Testis (tissue), 3 donors: Measurements from ENCODE around the gene NR6A1. TPM values are rescaled to one million over a fixed set of nuclear protein-coding genes. Genes with fewer than 3 reads are reported as not detected.

ENCODE experiments used
- DNase-seq: peaks from one replicate; pipeline ENCODE4 v3.0.0-alpha.2; 2019
- H3K27ac ChIP-seq, 2 donors: fragments of 200-600 bp; sonication (generic); one replicate each; pipeline ENCODE4 v1.5.1; 2019
- H3K27me3 ChIP-seq: fragments of 200-600 bp; sonication (generic); one replicate; pipeline ENCODE4 v1.5.1; 2019
- H3K36me3 ChIP-seq: fragments of 200-600 bp; sonication (generic); one replicate; pipeline ENCODE4 v1.5.1; 2017; ENCODE audit warnings: low read depth; ENCODE audit errors: missing control alignments
- H3K4me1 ChIP-seq: fragments of 200-600 bp; sonication (generic); one replicate; pipeline ENCODE4 v1.5.1; 2019
- H3K4me3 ChIP-seq, 2 donors: fragments of 200-600 bp; sonication (generic); one replicate each; pipeline ENCODE4 v1.5.1; 2017 to 2019
- H3K9me3 ChIP-seq: fragments of 200-600 bp; sonication (generic); one replicate; pipeline ENCODE4 v1.5.1; 2017
- CTCF ChIP-seq, 3 experiments: fragments of 450-650 bp in 2 of 3; fragments of 200-600 bp in 1 of 3; sonication (generic) in 1 of 3; IDR thresholded peaks; one replicate each; pipeline ENCODE4 v1.5.1; 2016 to 2019; ENCODE audit warnings: antibody characterized with exemption in 3 of 3, mild to moderate bottlenecking in 2 of 3, moderate library complexity in 1 of 3
- POLR2A ChIP-seq: fragments of 450-650 bp; IDR thresholded peaks from one replicate; pipeline ENCODE4 v1.6.1; 2017; ENCODE audit warnings: antibody characterized with exemption, mild to moderate bottlenecking, moderate library complexity
- WGBS, 2 donors: methylation state at CpG; one replicate each; pipeline ENCODE4 v1.1.5; 2018; 5-methylcytosine and 5-hydroxymethylcytosine counted together
- intact Hi-C: fragments of 100-400 bp; cut with DNase I; formaldehyde crosslinking; loops from one replicate; pipeline ENCODE4 v1.15.1; 2023; ENCODE audit warnings: low total_unique reads
- polyA plus RNA-seq: library from polyadenylated mRNA; stranded (reverse); fragments of 350-450 nt; fragmentation: Illumina TruSeq; extraction: RNeasy Lipid Tissue Mini Kit (QIAGEN cat#74804); gene quantifications from one replicate; pipeline ENCODE4 v1.2.3, GENCODE V29; 2014; ENCODE audit warnings: low read depth, low replicate concordance; ENCODE audit not compliant: insufficient read depth
- total RNA-seq, 2 donors: library from RNA; depleted of rRNA; stranded (reverse); fragments of >200 nt; gene quantifications; one replicate each; pipeline ENCODE4 v1.2.3, GENCODE V29; 2016

NR6A1 gene
- total and polyA plus RNA-seq, 3 donors from 2014 or later, result 54.6 to 100 (median 92.1) TPM

- Histone ChIP-seq H3K27ac (no peak overlapping the region), H3K9me3 (no peaks in the 10 kb centered on the region), H3K4me3 (no peak overlapping the region), H3K36me3 (no peaks in the 10 kb centered on the region), H3K27me3 (no peaks in the 10 kb centered on the region), H3K4me1 (peaks cover 10% of the 10 kb centered on the region)
- 76 to 85% methylated on average over 6 of the region's 6 CpGs for WGBS, 2 donors
- no peak for DNase-seq
- intact Hi-C loops, result no loop called here
- TF ChIP-seq CTCF (IDR thresholded peaks at IDR 0.05) (no peak), POLR2A (no peak)
Observed at GRCh38 chr9:124498040-124498439, 273.1 kb downstream of the NR6A1 start.

DNA sequence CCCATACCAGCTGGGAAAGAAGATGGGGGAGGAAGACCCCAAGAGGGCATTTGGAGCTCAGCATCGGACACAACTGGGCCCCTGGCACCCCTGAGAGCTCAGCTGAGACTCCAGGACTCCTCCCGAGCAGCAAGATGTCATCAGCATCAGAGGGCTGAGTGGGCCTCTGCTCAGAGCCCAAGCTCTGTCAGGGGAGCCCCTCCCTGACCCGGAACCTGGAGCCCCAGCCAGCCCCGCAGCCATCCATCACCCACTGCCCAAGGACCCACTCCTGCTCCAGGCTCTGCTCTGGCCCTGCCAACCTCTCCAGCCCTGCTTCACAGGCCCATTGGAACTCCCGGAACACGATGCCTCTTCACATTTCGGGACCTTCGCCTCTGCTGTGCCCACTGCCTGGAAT lies 273.7 kb downstream of the NR6A1 start:
- H3K4me3 ChIP-seq, result no peak overlapping the region
- TF ChIP-seq POLR2A (no peak), CTCF (IDR thresholded peaks at IDR 0.05) (no peak)
- no peaks in the 10 kb centered on the region for H3K9me3 ChIP-seq
- H3K4me1 ChIP-seq, result peaks cover 9% of the 10 kb centered on the region
- no peak overlapping the region for H3K27ac ChIP-seq
- WGBS, 2 donors, result 82 to 87% methylated on average over 6 to 8 of the region's 8 CpGs
- DNase-seq, result no peak
- no peaks in the 10 kb centered on the region for H3K27me3 ChIP-seq
- no peaks in the 10 kb centered on the region for H3K36me3 ChIP-seq
- intact Hi-C loops, result no loop called here

DNA sequence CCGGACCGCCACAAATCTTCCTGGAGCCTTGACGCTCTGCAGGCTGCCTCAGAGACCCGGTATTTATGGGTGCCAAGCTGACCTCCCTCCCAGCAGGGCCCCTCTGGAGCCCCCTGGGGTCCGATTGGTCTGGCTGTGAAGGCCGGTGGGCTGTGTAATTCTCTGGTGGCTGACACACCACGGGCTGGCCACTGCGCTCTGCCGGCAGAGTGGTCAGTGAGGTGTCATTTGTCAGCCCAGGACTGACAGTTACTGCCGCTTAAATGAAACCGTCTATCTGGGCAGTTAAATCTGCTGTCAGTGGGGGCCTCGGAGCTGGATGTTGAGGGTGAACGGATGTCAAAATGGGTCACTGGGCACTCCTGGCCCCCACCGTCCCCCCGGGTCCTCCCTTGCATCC lies 274.6 kb downstream of the NR6A1 start:
- H3K36me3 ChIP-seq, result no peaks in the 10 kb centered on the region
- no peaks in the 10 kb centered on the region for H3K9me3 ChIP-seq
- H3K4me3 ChIP-seq, result no peak overlapping the region
- no peak for TF ChIP-seq CTCF (IDR thresholded peaks at IDR 0.05)
- TF ChIP-seq POLR2A, result no peak
- intact Hi-C loops, result no loop called here
- no peaks in the 10 kb centered on the region for H3K27me3 ChIP-seq
- H3K4me1 ChIP-seq, result peaks cover 9% of the 10 kb centered on the region
- H3K27ac ChIP-seq, result no peak overlapping the region
- DNase-seq, result no peak
- WGBS, 2 donors, result 76% methylated on average over 15 of the region's 15 CpGs; no CpG with 5 or more reads in 1 of the 2 donors

DNA sequence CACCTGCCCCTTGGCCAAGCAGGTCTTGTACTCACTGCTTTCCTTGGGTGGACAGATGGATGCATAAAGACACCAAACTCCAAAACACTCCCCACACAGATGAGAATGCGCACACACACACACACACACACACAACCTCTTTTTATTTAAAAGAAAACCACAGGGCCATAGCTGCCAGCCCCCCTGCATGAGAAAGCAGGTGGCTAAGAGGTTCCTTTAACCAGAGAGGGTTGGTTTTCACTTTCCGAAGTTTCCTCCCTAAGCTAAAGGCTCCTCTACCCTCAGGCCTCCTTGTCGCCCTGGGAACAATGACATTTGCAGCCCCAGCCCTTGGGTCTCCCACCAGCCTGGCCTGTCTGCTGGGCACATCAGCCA lies 275.0 kb downstream of the NR6A1 start:
- intact Hi-C loops, result no loop called here
- Histone ChIP-seq H3K27me3 (no peaks in the 10 kb centered on the region), H3K4me3 (no peak overlapping the region), H3K27ac (no peak overlapping the region), H3K9me3 (no peaks in the 10 kb centered on the region), H3K4me1 (peaks cover 9% of the 10 kb centered on the region), H3K36me3 (no peaks in the 10 kb centered on the region)
- whole genome bisulfite sequencing, 2 donors, result 80 to 90% methylated on average over 3 of the region's 3 CpGs
- no peak for TF ChIP-seq POLR2A
- TF ChIP-seq CTCF (IDR thresholded peaks at IDR 0.05), result no peak
- no peak for DNase-seq

GRCh38 chr9:124495126-124496074 lies 275.7 kb downstream of the NR6A1 start:
- Histone ChIP-seq H3K27ac (no peak overlapping the region), H3K4me3 (no peak overlapping the region), H3K36me3 (no peaks in the 10 kb centered on the region), H3K27me3 (no peaks in the 10 kb centered on the region), H3K9me3 (no peaks in the 10 kb centered on the region), H3K4me1 (peaks cover 9% of the 10 kb centered on the region)
- no peak for DNase-seq
- TF ChIP-seq CTCF (IDR thresholded peaks at IDR 0.05) (no peak), POLR2A (no peak)
- 67 to 72% methylated on average over 21 to 31 of the region's 31 CpGs for WGBS, 2 donors
- intact Hi-C loops, result no loop called here
